Activated CD8-positive, alpha-beta memory T cell treated with anti-CD3 and anti-CD28 coated beads for 1 hour (primary cell): ENCODE results near the gene RDH14.

Experiments
- DNase-seq, 2 donors: peaks; one replicate each; pipeline ENCODE4 v3.0.0-alpha.2; 2020; ENCODE audit warnings: low read depth in 1 of 2; ENCODE audit errors: extremely low read depth in 1 of 2

RDH14 gene

GRCh38 chr2:18522484-18523146 is 37.8 kb downstream of the RDH14 start:
- DNase-seq, result no peak

- DNase-seq, result peak; percentile 25 to 70
These were observed 39.7 kb downstream of the RDH14 start for GRCh38 chr2:18520451-18521425.

DNA sequence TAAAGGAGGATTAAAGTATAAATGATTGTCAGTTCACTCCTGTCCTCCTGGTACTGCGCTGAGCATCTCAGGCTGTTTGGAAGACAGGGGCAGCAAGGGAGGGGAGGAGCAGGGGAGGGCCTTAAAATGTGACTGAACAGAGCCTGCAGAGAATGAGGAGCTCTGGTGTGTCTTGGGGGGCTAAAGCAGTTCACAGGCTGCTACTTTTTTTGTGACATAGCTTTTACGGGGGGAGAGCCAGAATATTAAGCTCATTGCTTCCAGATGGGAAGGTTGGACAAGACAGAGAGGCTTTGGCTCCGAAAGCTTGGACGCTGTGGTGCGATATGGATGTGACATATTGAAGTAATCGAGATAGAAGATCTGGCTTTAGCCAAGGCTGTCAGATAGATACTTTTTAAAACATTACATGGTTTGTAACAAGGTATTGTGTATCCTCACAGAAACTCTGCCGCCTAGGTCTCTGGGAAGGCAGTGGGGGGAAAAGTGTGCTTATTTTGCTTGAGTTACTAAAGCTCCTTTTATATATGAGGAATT is 40.5 kb downstream of the RDH14 start:
- DNase-seq, result no peak

DNA sequence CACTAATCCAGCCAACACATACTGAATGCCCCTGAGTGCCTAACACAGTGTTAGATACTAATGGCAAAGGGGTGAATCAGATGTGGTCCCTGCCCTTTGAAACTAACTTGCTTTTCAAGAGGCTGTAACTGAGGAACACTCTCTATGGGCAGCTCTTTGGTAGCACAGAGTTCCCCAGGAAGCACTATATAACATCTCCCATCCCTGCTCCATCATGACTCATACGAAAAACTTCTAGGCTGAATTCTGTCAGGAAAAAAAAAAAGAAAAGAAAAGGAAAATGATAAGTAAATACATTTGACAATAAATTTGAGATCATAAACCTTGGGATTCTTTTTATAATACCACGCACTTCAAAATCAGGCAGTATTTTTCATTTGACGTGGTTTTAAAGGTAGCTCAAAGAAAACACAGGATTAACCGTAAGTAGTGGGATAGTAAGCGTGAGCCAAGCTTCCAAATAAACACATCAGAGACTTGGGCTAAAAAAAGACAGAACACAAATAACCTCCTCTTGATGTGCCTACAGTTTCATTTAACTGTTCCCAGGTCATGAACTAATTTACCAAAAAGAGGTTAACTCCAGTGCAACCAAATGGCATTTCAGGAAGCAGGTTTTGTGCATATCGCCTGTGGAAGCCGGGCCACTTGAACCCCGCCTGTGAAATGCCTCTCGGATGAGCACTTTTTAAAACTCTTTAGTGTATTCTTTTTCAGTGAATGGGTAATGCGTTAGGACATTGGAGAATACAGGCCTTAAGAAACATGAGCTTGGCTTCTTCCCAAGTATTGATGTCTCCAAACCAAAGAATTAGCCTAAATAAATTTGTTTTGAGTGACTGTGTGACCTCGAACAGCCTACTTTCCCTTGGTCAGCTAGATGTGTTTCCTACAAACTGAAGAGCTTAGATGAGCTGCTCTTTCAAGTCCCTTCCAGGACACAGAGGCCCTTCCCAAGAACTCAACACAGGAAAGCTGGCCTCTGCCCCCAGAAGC is 42.0 kb downstream of the RDH14 start:
- DNase-seq, result no peak

GRCh38 chr2:18517386-18517785 is 43.1 kb downstream of the RDH14 start:
- no peak for DNase-seq

GRCh38 chr2:18516112-18516511 is 44.3 kb downstream of the RDH14 start:
- no peak for DNase-seq

DNA sequence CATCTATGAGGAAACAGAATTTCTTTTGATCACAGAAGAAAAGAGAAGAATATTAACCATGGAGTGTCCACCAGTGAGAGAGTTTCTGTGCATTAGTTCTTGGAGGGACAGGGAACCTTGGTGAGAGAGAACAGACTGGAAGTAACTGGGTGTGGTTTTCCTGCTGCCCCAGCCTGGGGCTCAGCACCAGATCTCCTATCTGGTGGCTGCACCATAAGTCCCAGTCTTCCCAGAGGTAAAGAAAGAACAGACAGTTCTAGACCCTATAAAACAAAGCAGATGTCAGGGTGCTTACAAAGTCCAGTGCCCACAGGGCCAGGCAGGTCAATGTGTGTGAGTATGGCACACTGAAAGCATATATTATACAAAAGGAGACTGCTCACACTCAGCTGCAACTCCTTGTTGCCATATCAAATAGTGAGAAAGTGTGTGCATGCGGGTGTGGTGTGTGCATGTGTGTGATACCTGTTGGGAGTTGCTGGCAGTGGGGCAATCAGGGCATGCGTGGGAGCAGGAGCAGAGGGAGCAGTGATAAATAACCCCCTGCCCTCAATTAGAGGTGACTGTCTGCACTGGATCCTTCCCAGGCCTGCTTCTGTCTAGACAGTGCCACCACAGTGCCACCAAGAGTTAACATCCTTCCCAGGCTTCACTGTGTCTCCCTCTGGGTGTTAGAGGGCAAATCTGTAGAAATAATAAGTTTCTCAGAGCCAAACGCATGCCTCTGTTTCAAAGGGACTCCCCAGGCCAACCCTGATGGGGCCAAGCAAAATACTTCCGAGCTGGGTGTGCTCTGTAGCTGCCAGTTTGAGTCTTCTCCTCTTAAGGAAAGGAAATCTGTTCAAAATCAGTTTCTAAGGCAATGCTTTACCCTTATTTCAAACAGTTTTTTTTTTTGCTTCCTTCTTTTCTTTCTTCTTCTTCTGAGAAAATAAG is 45.7 kb downstream of the RDH14 start:
- no peak for DNase-seq

GRCh38 chr2:18510775-18511174 is 49.7 kb downstream of the RDH14 start:
- no peak for DNase-seq

DNA sequence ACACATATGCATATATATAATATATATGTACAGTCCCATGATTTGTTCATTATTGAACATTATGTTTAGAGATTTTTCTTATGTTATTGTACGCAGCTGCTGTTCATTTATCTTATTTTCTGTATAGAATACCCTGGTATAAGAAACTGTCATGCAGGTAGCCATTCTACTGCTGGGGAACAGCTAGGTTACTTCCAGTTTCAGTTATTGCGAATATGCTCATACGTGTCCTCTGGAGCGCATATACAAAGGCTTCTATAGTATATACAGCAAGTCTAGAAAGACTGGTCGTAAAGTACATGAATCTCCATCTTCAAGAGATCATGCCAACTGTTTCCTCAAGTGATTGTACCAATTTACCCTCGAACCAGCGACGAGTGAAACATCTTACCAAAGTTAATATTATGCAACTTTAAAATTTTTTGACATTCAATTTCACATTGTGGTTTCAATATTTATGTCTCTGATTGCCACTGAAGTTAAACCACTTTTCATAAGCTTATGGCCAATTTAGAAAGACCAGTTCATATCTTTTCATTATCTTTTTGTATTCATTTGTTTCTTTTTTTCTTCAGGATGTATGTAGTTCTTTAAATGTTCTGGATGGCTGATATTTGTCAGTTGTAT is 53.5 kb downstream of the RDH14 start:
- DNase-seq, result no peak

- no peak for DNase-seq
These were observed 54.6 kb downstream of the RDH14 start for GRCh38 chr2:18505703-18506341.
